Neuronal stem cell (in vitro differentiated cells): ENCODE measurements around the gene ZNFX1.

Source experiments
- DNase-seq: peaks from one replicate; pipeline ENCODE4 v3.0.0-alpha.2; 2013; ENCODE audit warnings: low spot score
- H2AFZ ChIP-seq: one replicate; pipeline ENCODE4 v1.6.1; 2013; ENCODE audit warnings: mild to moderate bottlenecking, low read length, inconsistent platforms
- H2AK5ac ChIP-seq: 2 replicates; pipeline ENCODE4 v1.6.1; 2013; ENCODE audit warnings: low read depth, mild to moderate bottlenecking, inconsistent platforms, low read length, moderate library complexity, mixed read lengths
- H2BK120ac ChIP-seq: 2 replicates; pipeline ENCODE4 v1.6.1; 2013; ENCODE audit warnings: low read depth, mild to moderate bottlenecking, inconsistent platforms, low read length, moderate library complexity, mixed read lengths
- H2BK12ac ChIP-seq: one replicate; pipeline ENCODE4 v1.6.1; 2013; ENCODE audit warnings: low read length, inconsistent platforms
- H2BK15ac ChIP-seq: 2 replicates; pipeline ENCODE4 v1.6.1; 2013; ENCODE audit warnings: mild to moderate bottlenecking, low read length, inconsistent platforms, mixed read lengths
- H2BK5ac ChIP-seq: one replicate; pipeline ENCODE4 v1.6.1; 2013; ENCODE audit warnings: inconsistent platforms, mild to moderate bottlenecking, low read length, moderate library complexity
- H3K14ac ChIP-seq: one replicate; pipeline ENCODE4 v1.6.1; 2013; ENCODE audit warnings: low read length, inconsistent platforms
- H3K18ac ChIP-seq: 2 replicates; pipeline ENCODE4 v1.6.1; 2013; ENCODE audit warnings: low read length, inconsistent platforms
- H3K23ac ChIP-seq: 2 replicates; pipeline ENCODE4 v1.6.1; 2013; ENCODE audit warnings: low read depth, mild to moderate bottlenecking, mixed read lengths, low read length, inconsistent platforms; ENCODE audit not compliant: poor library complexity
- H3K27ac ChIP-seq: replicated peaks from 3 replicates; pipeline ENCODE4 v1.5.1; 2013; ENCODE audit warnings: low read length, inconsistent platforms
- H3K27me3 ChIP-seq, 3 experiments: 2 replicates each; pipeline ENCODE4 v1.6.1; 2013; ENCODE audit warnings: low read length in 3 of 3, mild to moderate bottlenecking in 2 of 3, inconsistent platforms in 1 of 3, low read depth in 1 of 3, mixed read lengths in 1 of 3, moderate library complexity in 1 of 3; ENCODE audit not compliant: control insufficient read depth in 3 of 3, insufficient read depth in 3 of 3
- H3K36me3 ChIP-seq, 2 donors: replicated peaks in 1 of 2; 2 replicates each; pipeline ENCODE4 v1.6.1; 2013; ENCODE audit warnings: low read length in 2 of 2; ENCODE audit not compliant: control insufficient read depth in 2 of 2, insufficient read depth in 2 of 2
- H3K4ac ChIP-seq: 2 replicates; pipeline ENCODE4 v1.6.1; 2013; ENCODE audit warnings: inconsistent platforms, mild to moderate bottlenecking, low read length, moderate library complexity
- H3K4me1 ChIP-seq, 2 donors: 1 replicate in 1 of 2; 2 replicates in 1 of 2; pipeline ENCODE4 v1.6.1; 2013; ENCODE audit warnings: low read length in 2 of 2, low read depth in 1 of 2; ENCODE audit not compliant: control insufficient read depth in 2 of 2, insufficient read depth in 1 of 2
- H3K4me2 ChIP-seq: one replicate; pipeline ENCODE4 v1.6.1; 2013; ENCODE audit warnings: mild to moderate bottlenecking, low read length, inconsistent platforms; ENCODE audit not compliant: insufficient read depth, poor library complexity, severe bottlenecking
- H3K4me3 ChIP-seq, 2 donors: 2 replicates each; pipeline ENCODE4 v1.5.1; 2013; ENCODE audit warnings: low read length in 2 of 2, mild to moderate bottlenecking in 2 of 2, inconsistent platforms in 1 of 2, moderate library complexity in 1 of 2
- H3K79me1 ChIP-seq: one replicate; pipeline ENCODE4 v1.6.1; 2013; ENCODE audit warnings: low read depth, mild to moderate bottlenecking, inconsistent platforms, low read length, moderate library complexity
- H3K9ac ChIP-seq: one replicate; pipeline ENCODE4 v1.6.1; 2013; ENCODE audit warnings: mild to moderate bottlenecking, low read depth, low read length, inconsistent platforms; ENCODE audit not compliant: poor library complexity
- H3K9me3 ChIP-seq, 2 donors: replicated peaks in 1 of 2; 2 replicates each; pipeline versions ENCODE3 to v1.6.1; 2013; ENCODE audit warnings: low read length in 2 of 2, mild to moderate bottlenecking in 2 of 2, inconsistent platforms in 1 of 2, low read depth in 1 of 2, mixed read lengths in 1 of 2, moderate library complexity in 1 of 2; ENCODE audit not compliant: control insufficient read depth in 2 of 2, insufficient read depth in 1 of 2
- H4K8ac ChIP-seq: one replicate; pipeline ENCODE4 v1.6.1; 2013; ENCODE audit warnings: low read depth, mild to moderate bottlenecking, inconsistent platforms, low read length, moderate library complexity
- H4K91ac ChIP-seq: one replicate; pipeline ENCODE4 v1.6.1; 2013; ENCODE audit warnings: low read length, low read depth, mild to moderate bottlenecking, inconsistent platforms; ENCODE audit not compliant: poor library complexity
- WGBS, 2 donors: extraction: QIAGEN DNeasy Blood & Tissue Kit; methylation state at CpG; one replicate each; pipeline ENCODE4 v1.1.7; 2013; ENCODE audit warnings: missing lambda C conversion rate in 2 of 2, mixed read lengths in 1 of 2; ENCODE audit not compliant: insufficient read length in 2 of 2, insufficient replicate concordance in 1 of 2; ENCODE audit errors: extremely low coverage in 2 of 2; 5-methylcytosine and 5-hydroxymethylcytosine counted together

The ZNFX1 gene

GRCh38 chr20:49276961-49277785, 684 bp downstream of the ZNFX1 start:
- H2BK5ac ChIP-seq: peak overlapping the region; percentile 87
- peaks cover 0 to 3% of the 10 kb centered on the region in 2 donors for H3K4me1 ChIP-seq
- H4K8ac ChIP-seq: no peak overlapping the region
- H3K9ac ChIP-seq: peak overlapping the region; percentile 94
- no peaks in the 10 kb centered on the region for H3K27me3 ChIP-seq
- no peak overlapping the region for H2AK5ac ChIP-seq
- H2BK12ac ChIP-seq: no peak overlapping the region
- H2BK120ac ChIP-seq: no peak overlapping the region
- peaks cover 22 to 48% of the 10 kb centered on the region in 2 donors for H3K9me3 ChIP-seq
- H3K79me1 ChIP-seq: peaks cover 8% of the 10 kb centered on the region
- no peak overlapping the region for H3K4ac ChIP-seq
- peak overlapping the region; percentile 88 for H3K4me2 ChIP-seq
- peak overlapping the region; percentile 76 to 84 for H3K4me3 ChIP-seq
- peak overlapping the region; percentile 75 for H3K23ac ChIP-seq
- H3K14ac ChIP-seq: peak overlapping the region; percentile 66
- H3K36me3 ChIP-seq: peaks cover 25 to 77% of the 10 kb centered on the region in 2 donors
- H3K27ac ChIP-seq: no peak overlapping the region
- H3K18ac ChIP-seq: peak overlapping the region; percentile 90
- peak overlapping the region; percentile 44 for H2BK15ac ChIP-seq
- H2AFZ ChIP-seq: peak overlapping the region; percentile 98
- H4K91ac ChIP-seq: no peak overlapping the region
- no peak for DNase-seq
- WGBS, 2 donors: no CpG with 5 or more reads among the region's 31 CpGs

- Histone ChIP-seq H3K79me1 (peaks cover 7% of the 10 kb centered on the region), H3K14ac (no peak overlapping the region), H3K23ac (no peak overlapping the region), H3K27ac (no peak overlapping the region), H3K4ac (no peak overlapping the region), H2BK12ac (no peak overlapping the region), H3K4me2 (no peak overlapping the region), H4K8ac (no peak overlapping the region), H3K36me3 (peaks cover 19 to 77% of the 10 kb centered on the region in 2 donors), H2BK15ac (no peak overlapping the region), H2BK5ac (no peak overlapping the region), H3K18ac (no peak overlapping the region), H3K9ac (no peak overlapping the region), H2AFZ (no peak overlapping the region), H3K9me3 (peaks cover 17 to 40% of the 10 kb centered on the region in 2 donors), H3K27me3 (no peaks in the 10 kb centered on the region), H4K91ac (no peak overlapping the region), H2BK120ac (no peak overlapping the region), H3K4me1 (peaks cover 0 to 3% of the 10 kb centered on the region in 2 donors), H2AK5ac (no peak overlapping the region), H3K4me3 (peak overlapping the region in 1 of 2 donors; percentile 76)
- DNase-seq: no peak
- no CpG with 5 or more reads among the region's 3 CpGs for WGBS, 2 donors
These were observed 1.5 kb downstream of the ZNFX1 start for GRCh38 chr20:49276161-49276960.

GRCh38 chr20:49275636-49276035, 2.2 kb downstream of the ZNFX1 start:
- Histone ChIP-seq H3K18ac (no peak overlapping the region), H3K9me3 (peaks cover 11 to 32% of the 10 kb centered on the region in 2 donors), H2BK120ac (no peak overlapping the region), H3K4me2 (no peak overlapping the region), H3K27ac (no peak overlapping the region), H2BK15ac (no peak overlapping the region), H3K4me3 (no peak overlapping the region), H3K27me3 (no peaks in the 10 kb centered on the region), H2BK12ac (no peak overlapping the region), H2BK5ac (no peak overlapping the region), H4K91ac (no peak overlapping the region), H2AK5ac (no peak overlapping the region), H3K14ac (no peak overlapping the region), H2AFZ (no peak overlapping the region), H3K79me1 (peaks cover 4% of the 10 kb centered on the region), H3K36me3 (peaks cover 17 to 77% of the 10 kb centered on the region in 2 donors), H3K9ac (no peak overlapping the region), H4K8ac (no peak overlapping the region), H3K4ac (no peak overlapping the region), H3K4me1 (peaks cover 0 to 1% of the 10 kb centered on the region in 2 donors), H3K23ac (no peak overlapping the region)
- WGBS, 2 donors: no CpG with 5 or more reads among the region's 2 CpGs
- DNase-seq: no peak

GRCh38 chr20:49275216-49275615, 2.6 kb downstream of the ZNFX1 start:
- no peak overlapping the region for H3K27ac ChIP-seq
- no peak overlapping the region for H2BK120ac ChIP-seq
- H3K4ac ChIP-seq: no peak overlapping the region
- no peak overlapping the region for H2BK12ac ChIP-seq
- no peak overlapping the region for H4K91ac ChIP-seq
- H2BK15ac ChIP-seq: no peak overlapping the region
- no peaks in the 10 kb centered on the region for H3K27me3 ChIP-seq
- peaks cover 4% of the 10 kb centered on the region for H3K79me1 ChIP-seq
- no peak overlapping the region for H3K9ac ChIP-seq
- no peak overlapping the region for H3K4me3 ChIP-seq
- H2AK5ac ChIP-seq: no peak overlapping the region
- no peak overlapping the region for H3K23ac ChIP-seq
- peaks cover 7 to 29% of the 10 kb centered on the region in 2 donors for H3K9me3 ChIP-seq
- H4K8ac ChIP-seq: no peak overlapping the region
- no peak overlapping the region for H2BK5ac ChIP-seq
- no peak overlapping the region for H3K18ac ChIP-seq
- no peak overlapping the region for H3K4me2 ChIP-seq
- peaks cover 17 to 77% of the 10 kb centered on the region in 2 donors for H3K36me3 ChIP-seq
- H3K14ac ChIP-seq: no peak overlapping the region
- H3K4me1 ChIP-seq: peaks cover 0 to 1% of the 10 kb centered on the region in 2 donors
- WGBS, 2 donors: no CpG with 5 or more reads among the region's 4 CpGs
- no peak for DNase-seq
- H2AFZ ChIP-seq: no peak overlapping the region
